ENCODE measurements around the gene DGKI.

GRCh38 chr7:137441451-137441850, 405.3 kb downstream of the DGKI start:
- TF ChIP-seq, protein P1, sequence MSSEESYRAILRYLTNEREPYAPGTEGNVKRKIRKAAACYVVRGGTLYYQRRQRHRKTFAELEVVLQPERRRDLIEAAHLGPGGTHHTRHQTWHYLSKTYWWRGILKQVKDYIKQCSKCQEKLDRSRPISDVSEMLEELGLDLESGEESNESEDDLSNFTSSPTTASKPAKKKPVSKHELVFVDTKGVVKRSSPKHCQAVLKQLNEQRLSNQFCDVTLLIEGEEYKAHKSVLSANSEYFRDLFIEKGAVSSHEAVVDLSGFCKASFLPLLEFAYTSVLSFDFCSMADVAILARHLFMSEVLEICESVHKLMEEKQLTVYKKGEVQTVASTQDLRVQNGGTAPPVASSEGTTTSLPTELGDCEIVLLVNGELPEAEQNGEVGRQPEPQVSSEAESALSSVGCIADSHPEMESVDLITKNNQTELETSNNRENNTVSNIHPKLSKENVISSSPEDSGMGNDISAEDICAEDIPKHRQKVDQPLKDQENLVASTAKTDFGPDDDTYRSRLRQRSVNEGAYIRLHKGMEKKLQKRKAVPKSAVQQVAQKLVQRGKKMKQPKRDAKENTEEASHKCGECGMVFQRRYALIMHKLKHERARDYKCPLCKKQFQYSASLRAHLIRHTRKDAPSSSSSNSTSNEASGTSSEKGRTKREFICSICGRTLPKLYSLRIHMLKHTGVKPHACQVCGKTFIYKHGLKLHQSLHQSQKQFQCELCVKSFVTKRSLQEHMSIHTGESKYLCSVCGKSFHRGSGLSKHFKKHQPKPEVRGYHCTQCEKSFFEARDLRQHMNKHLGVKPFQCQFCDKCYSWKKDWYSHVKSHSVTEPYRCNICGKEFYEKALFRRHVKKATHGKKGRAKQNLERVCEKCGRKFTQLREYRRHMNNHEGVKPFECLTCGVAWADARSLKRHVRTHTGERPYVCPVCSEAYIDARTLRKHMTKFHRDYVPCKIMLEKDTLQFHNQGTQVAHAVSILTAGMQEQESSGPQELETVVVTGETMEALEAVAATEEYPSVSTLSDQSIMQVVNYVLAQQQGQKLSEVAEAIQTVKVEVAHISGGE (tag by site-specific recombination; conservative IDR thresholded peaks at IDR 0.05; ENCODE audit: low read depth) = no peak
- no peak for TF ChIP-seq ZBTB48 (tag by site-specific recombination; IDR thresholded peaks at IDR 0.05)
- TF ChIP-seq CTCF (tag by site-specific recombination; IDR thresholded peaks at IDR 0.05) = no peak
- no peak for TF ChIP-seq TRIM28 (IDR thresholded peaks at IDR 0.05; ENCODE audit: borderline replicate concordance, low read length)
- no peak for TF ChIP-seq ZNF501 (tag by site-specific recombination; IDR thresholded peaks at IDR 0.05)
- no peak for TF ChIP-seq ZBTB17 (tag by site-specific recombination; IDR thresholded peaks at IDR 0.05)
- TF ChIP-seq TCF7L2 (IDR thresholded peaks at IDR 0.05; ENCODE audit: borderline replicate concordance, low read depth, low read length) = no peak
- TF ChIP-seq, protein P2, sequence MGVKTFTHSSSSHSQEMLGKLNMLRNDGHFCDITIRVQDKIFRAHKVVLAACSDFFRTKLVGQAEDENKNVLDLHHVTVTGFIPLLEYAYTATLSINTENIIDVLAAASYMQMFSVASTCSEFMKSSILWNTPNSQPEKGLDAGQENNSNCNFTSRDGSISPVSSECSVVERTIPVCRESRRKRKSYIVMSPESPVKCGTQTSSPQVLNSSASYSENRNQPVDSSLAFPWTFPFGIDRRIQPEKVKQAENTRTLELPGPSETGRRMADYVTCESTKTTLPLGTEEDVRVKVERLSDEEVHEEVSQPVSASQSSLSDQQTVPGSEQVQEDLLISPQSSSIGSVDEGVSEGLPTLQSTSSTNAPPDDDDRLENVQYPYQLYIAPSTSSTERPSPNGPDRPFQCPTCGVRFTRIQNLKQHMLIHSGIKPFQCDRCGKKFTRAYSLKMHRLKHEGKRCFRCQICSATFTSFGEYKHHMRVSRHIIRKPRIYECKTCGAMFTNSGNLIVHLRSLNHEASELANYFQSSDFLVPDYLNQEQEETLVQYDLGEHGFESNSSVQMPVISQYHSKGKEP (tag by site-specific recombination; IDR thresholded peaks at IDR 0.05) = no peak
- no peak for TF ChIP-seq KLF1 (tag by site-specific recombination; IDR thresholded peaks at IDR 0.05)
- TF ChIP-seq, protein P3, sequence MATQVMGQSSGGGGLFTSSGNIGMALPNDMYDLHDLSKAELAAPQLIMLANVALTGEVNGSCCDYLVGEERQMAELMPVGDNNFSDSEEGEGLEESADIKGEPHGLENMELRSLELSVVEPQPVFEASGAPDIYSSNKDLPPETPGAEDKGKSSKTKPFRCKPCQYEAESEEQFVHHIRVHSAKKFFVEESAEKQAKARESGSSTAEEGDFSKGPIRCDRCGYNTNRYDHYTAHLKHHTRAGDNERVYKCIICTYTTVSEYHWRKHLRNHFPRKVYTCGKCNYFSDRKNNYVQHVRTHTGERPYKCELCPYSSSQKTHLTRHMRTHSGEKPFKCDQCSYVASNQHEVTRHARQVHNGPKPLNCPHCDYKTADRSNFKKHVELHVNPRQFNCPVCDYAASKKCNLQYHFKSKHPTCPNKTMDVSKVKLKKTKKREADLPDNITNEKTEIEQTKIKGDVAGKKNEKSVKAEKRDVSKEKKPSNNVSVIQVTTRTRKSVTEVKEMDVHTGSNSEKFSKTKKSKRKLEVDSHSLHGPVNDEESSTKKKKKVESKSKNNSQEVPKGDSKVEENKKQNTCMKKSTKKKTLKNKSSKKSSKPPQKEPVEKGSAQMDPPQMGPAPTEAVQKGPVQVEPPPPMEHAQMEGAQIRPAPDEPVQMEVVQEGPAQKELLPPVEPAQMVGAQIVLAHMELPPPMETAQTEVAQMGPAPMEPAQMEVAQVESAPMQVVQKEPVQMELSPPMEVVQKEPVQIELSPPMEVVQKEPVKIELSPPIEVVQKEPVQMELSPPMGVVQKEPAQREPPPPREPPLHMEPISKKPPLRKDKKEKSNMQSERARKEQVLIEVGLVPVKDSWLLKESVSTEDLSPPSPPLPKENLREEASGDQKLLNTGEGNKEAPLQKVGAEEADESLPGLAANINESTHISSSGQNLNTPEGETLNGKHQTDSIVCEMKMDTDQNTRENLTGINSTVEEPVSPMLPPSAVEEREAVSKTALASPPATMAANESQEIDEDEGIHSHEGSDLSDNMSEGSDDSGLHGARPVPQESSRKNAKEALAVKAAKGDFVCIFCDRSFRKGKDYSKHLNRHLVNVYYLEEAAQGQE (tag by site-specific recombination; IDR thresholded peaks at IDR 0.05) = no peak
- no peak for TF ChIP-seq ZFHX2 (tag by site-specific recombination; conservative IDR thresholded peaks at IDR 0.05)
- no peak for TF ChIP-seq ZNF121 (tag by site-specific recombination; IDR thresholded peaks at IDR 0.05)
- no peak for TF ChIP-seq ZBTB8A (tag by site-specific recombination; IDR thresholded peaks at IDR 0.05)
- TF ChIP-seq ZBTB26 (tag by site-specific recombination; optimal IDR thresholded peaks at IDR 0.05) = no peak
